Ovary (tissue), 3 donors: ENCODE results near the gene PSTK.

Experiments used
- CTCF ChIP-seq, 3 donors: fragments of 450-650 bp in 2 of 3; fragments of 200-600 bp in 1 of 3; IDR thresholded peaks; one replicate each; pipeline versions ENCODE4 v1.5.1 to v1.8.0; 2016 to 2022; ENCODE audit warnings: antibody characterized with exemption in 3 of 3, mild to moderate bottlenecking in 1 of 3
- POLR2A ChIP-seq: fragments of 450-650 bp; IDR thresholded peaks from one replicate; pipeline ENCODE4 v1.6.1; 2017; ENCODE audit warnings: antibody characterized with exemption, mild to moderate bottlenecking, moderate library complexity
- donor health status: DM: no; HTN: no; CAD: no.

- TF ChIP-seq POLR2A, result no peak
- no peak for TF ChIP-seq CTCF (IDR thresholded peaks at IDR 0.05)
Observed at GRCh38 chr10:123039632-123039930, 59.4 kb downstream of the PSTK start.
